DND-41 (cell line): ENCODE measurements around the gene COL23A1.
"Not testable (repeated sequence)": the region's sequence is repeated elsewhere in the genome, so short reads cannot be mapped to it uniquely, and the experiment has no call there.

Source experiments
- ATAC-seq: fragments of 200-7000 bp; cut with Tn5 transposase; 3 replicates; pipeline ENCODE4 v1.9.1; 2021; ENCODE audit warnings: low read depth; ENCODE audit not compliant: insufficient read depth
- DNase-seq: peaks from one replicate; pipeline ENCODE4 v3.0.0-alpha.2; 2020
- H2AFZ ChIP-seq: 2 replicates; pipeline ENCODE4 v1.6.0; 2012; ENCODE audit warnings: low read depth, low read length
- H3K27ac ChIP-seq: 2 replicates; pipeline ENCODE4 v1.5.1; 2012; ENCODE audit warnings: low read length, inconsistent platforms
- H3K27me3 ChIP-seq: fragments of 200-600 bp; sonication (generic); 2 replicates; pipeline ENCODE4 v1.6.0; 2012; ENCODE audit warnings: low read length, mild to moderate bottlenecking, inconsistent platforms; ENCODE audit not compliant: insufficient read depth, poor library complexity
- H3K36me3 ChIP-seq: 2 replicates; pipeline ENCODE4 v1.5.1; 2012; ENCODE audit warnings: low read length, inconsistent platforms; ENCODE audit not compliant: insufficient read depth
- H3K4me1 ChIP-seq: 2 replicates; pipeline ENCODE4 v1.5.1; 2012; ENCODE audit warnings: mild to moderate bottlenecking, low read length; ENCODE audit not compliant: insufficient read depth
- H3K4me2 ChIP-seq: 2 replicates; pipeline ENCODE4 v1.6.0; 2012; ENCODE audit warnings: mild to moderate bottlenecking, moderate library complexity, low read length, inconsistent platforms; ENCODE audit not compliant: insufficient read depth
- H3K4me3 ChIP-seq, 2 experiments: fragments of 200-600 bp in 1 of 2; shearing (Covaris generic) in 1 of 2; 2 replicates each; pipeline ENCODE4 v1.5.1; 2012 to 2016; ENCODE audit warnings: inconsistent platforms in 2 of 2, low read length in 2 of 2, mild to moderate bottlenecking in 2 of 2, low read depth in 1 of 2, moderate library complexity in 1 of 2
- H3K79me2 ChIP-seq: 2 replicates; pipeline ENCODE4 v1.6.0; 2012; ENCODE audit warnings: low read length, inconsistent platforms; ENCODE audit not compliant: insufficient read depth
- H3K9ac ChIP-seq: 2 replicates; pipeline ENCODE4 v1.6.0; 2012; ENCODE audit warnings: low read depth, mild to moderate bottlenecking, inconsistent platforms, low read length, moderate library complexity
- H3K9me3 ChIP-seq: 2 replicates; pipeline ENCODE4 v1.5.1; 2012; ENCODE audit warnings: low read length, moderate library complexity, mild to moderate bottlenecking, inconsistent platforms; ENCODE audit not compliant: insufficient read depth, severe bottlenecking
- H4K20me1 ChIP-seq: 2 replicates; pipeline ENCODE4 v1.6.0; 2012; ENCODE audit warnings: low read length; ENCODE audit not compliant: insufficient read depth
- CTCF ChIP-seq: IDR thresholded peaks from 2 replicates; pipeline ENCODE4 v1.5.1; 2012; ENCODE audit warnings: borderline replicate concordance, low read length, moderate library complexity, mild to moderate bottlenecking; ENCODE audit not compliant: poor library complexity, severe bottlenecking; ENCODE audit errors: extremely low read depth
- EZH2 ChIP-seq: IDR thresholded peaks from 3 replicates; pipeline ENCODE4 v1.6.1; 2012; ENCODE audit warnings: borderline replicate concordance, low read depth, mild to moderate bottlenecking, moderate library complexity, low read length, inconsistent platforms; ENCODE audit not compliant: severe bottlenecking

COL23A1 gene

GRCh38 chr5:178306430-178307225 lies 283.6 kb downstream of the COL23A1 start:
- TF ChIP-seq CTCF (no peak), EZH2 (no peak)

GRCh38 chr5:178305801-178306200 lies 284.4 kb downstream of the COL23A1 start:
- Histone ChIP-seq H3K4me3 (no peak overlapping the region), H3K79me2 (no peaks in the 10 kb centered on the region), H3K9me3 (no peaks in the 10 kb centered on the region), H3K4me1 (no peaks in the 10 kb centered on the region), H3K4me2 (no peak overlapping the region), H3K27me3 (no peaks in the 10 kb centered on the region), H3K9ac (no peak overlapping the region), H4K20me1 (no peaks in the 10 kb centered on the region), H3K27ac (no peak overlapping the region), H3K36me3 (no peaks in the 10 kb centered on the region), H2AFZ (no peak overlapping the region)
- no peak for TF ChIP-seq EZH2
- no peak for ATAC-seq
- no peak for DNase-seq

More at GRCh38 chr5:178306430-178307225, 283.6 kb downstream of the COL23A1 start:
- ATAC-seq: peak; percentile 45; the same call in 1 of the 3 replicates
- Histone ChIP-seq H4K20me1 (no peaks in the 10 kb centered on the region), H3K9me3 (no peaks in the 10 kb centered on the region), H3K36me3 (no peaks in the 10 kb centered on the region), H3K27ac (no peak overlapping the region), H2AFZ (no peak overlapping the region), H3K4me3 (no peak overlapping the region), H3K4me2 (no peak overlapping the region), H3K79me2 (no peaks in the 10 kb centered on the region), H3K9ac (no peak overlapping the region), H3K27me3 (no peaks in the 10 kb centered on the region), H3K4me1 (no peaks in the 10 kb centered on the region)
- no peak for DNase-seq

GRCh38 chr5:178304761-178305645 lies 285.2 kb downstream of the COL23A1 start:
- Histone ChIP-seq H3K9me3 (no peaks in the 10 kb centered on the region), H3K79me2 (no peaks in the 10 kb centered on the region), H3K9ac (no peak overlapping the region), H3K4me1 (no peaks in the 10 kb centered on the region), H3K27me3 (no peaks in the 10 kb centered on the region), H4K20me1 (no peaks in the 10 kb centered on the region), H3K4me2 (no peak overlapping the region), H3K4me3 (no peak overlapping the region), H2AFZ (no peak overlapping the region), H3K36me3 (no peaks in the 10 kb centered on the region), H3K27ac (no peak overlapping the region)
- DNase-seq (no peak), ATAC-seq (no peak)
- TF ChIP-seq EZH2 (no peak), CTCF (no peak)

- ATAC-seq: no peak
- no peaks in the 10 kb centered on the region for H3K79me2 ChIP-seq
- DNase-seq: no peak
- H2AFZ ChIP-seq: no peak overlapping the region
- no peaks in the 10 kb centered on the region for H3K27me3 ChIP-seq
- H3K4me3 ChIP-seq: no peak overlapping the region
- no peak for TF ChIP-seq CTCF
- TF ChIP-seq EZH2: no peak
- H3K27ac ChIP-seq: no peak overlapping the region
- no peaks in the 10 kb centered on the region for H3K36me3 ChIP-seq
- H4K20me1 ChIP-seq: no peaks in the 10 kb centered on the region
- H3K4me2 ChIP-seq: no peak overlapping the region
- H3K9ac ChIP-seq: no peak overlapping the region
- H3K9me3 ChIP-seq: no peaks in the 10 kb centered on the region
- H3K4me1 ChIP-seq: no peaks in the 10 kb centered on the region
Observed at GRCh38 chr5:178304016-178304415, 286.2 kb downstream of the COL23A1 start.

- H3K4me2 ChIP-seq, H2AFZ ChIP-seq, H3K27me3 ChIP-seq, H3K4me1 ChIP-seq, ATAC-seq, H3K4me3 ChIP-seq, H3K36me3 ChIP-seq, H3K79me2 ChIP-seq, DNase-seq, H3K9ac ChIP-seq, H3K27ac ChIP-seq, H3K9me3 ChIP-seq, H4K20me1 ChIP-seq: not testable (repeated sequence)
Observed at GRCh38 chr5:178302321-178302720, 287.9 kb downstream of the COL23A1 start.
